CD8-positive, alpha-beta memory T cell (primary cell): ENCODE results near the gene MED14. TPM values are rescaled to one million over a fixed set of nuclear protein-coding genes. Genes with fewer than 3 reads are reported as not detected.
A peak's percentile ranks its signal among the peaks of the same experiment; 100 is the strongest.

ENCODE experiments used
- CTCF ChIA-PET: fragments of 350-600 bp; sonication (Branson Sonifier 250); formaldehyde crosslinking; loops from one replicate; lab custom pipeline; 2021; ENCODE audit warnings: antibody characterized with exemption; lab: Charles Lee
- POLR2A ChIA-PET: fragments of 350-600 bp; sonication (Branson Sonifier 250); formaldehyde crosslinking; loops from one replicate; lab custom pipeline; 2021; ENCODE audit warnings: antibody characterized with exemption; lab: Charles Lee
- DNase-seq, 5 donors: peaks; one replicate each; pipeline versions ENCODE4 v3.0.0 to v3.0.0-alpha.2; 2020 to 2022; ENCODE audit warnings: mixed read lengths in 1 of 5
- H3K27ac ChIP-seq: one replicate; pipeline ENCODE4 v1.7.0; 2013; ENCODE audit warnings: low read depth, mild to moderate bottlenecking, low read length, moderate library complexity
- H3K27me3 ChIP-seq: 2 replicates; pipeline ENCODE4 v1.7.0; 2013; ENCODE audit warnings: low read length, mild to moderate bottlenecking; ENCODE audit not compliant: insufficient read depth, poor library complexity, severe bottlenecking
- H3K36me3 ChIP-seq: 2 replicates; pipeline ENCODE4 v1.7.0; 2013; ENCODE audit warnings: mild to moderate bottlenecking, low read length, moderate library complexity; ENCODE audit not compliant: insufficient read depth
- H3K4me1 ChIP-seq: 2 replicates; pipeline ENCODE4 v1.7.0; 2013; ENCODE audit warnings: mild to moderate bottlenecking, low read length, moderate library complexity; ENCODE audit not compliant: insufficient read depth
- H3K4me3 ChIP-seq: 2 replicates; pipeline ENCODE4 v1.7.0; 2013; ENCODE audit warnings: mild to moderate bottlenecking, low read length
- H3K9me3 ChIP-seq: 2 replicates; pipeline ENCODE4 v1.7.0; 2013; ENCODE audit warnings: mild to moderate bottlenecking, low read length
- H3K27ac Mint-ChIP-seq, 8 donors: one replicate each; pipeline ENCODE4 v1.8.0; 2020 to 2021; ENCODE audit warnings: mixed read lengths in 8 of 8, mild to moderate bottlenecking in 6 of 8, inconsistent platforms in 3 of 8, moderate library complexity in 3 of 8
- H3K27me3 Mint-ChIP-seq, 2 donors: one replicate each; pipeline ENCODE4 v1.8.0; 2020 to 2021; ENCODE audit warnings: mixed read lengths in 2 of 2, mild to moderate bottlenecking in 1 of 2, moderate library complexity in 1 of 2
- H3K36me3 Mint-ChIP-seq, 3 donors: one replicate each; pipeline ENCODE4 v1.8.0; 2020 to 2021; ENCODE audit warnings: mixed read lengths in 3 of 3, inconsistent platforms in 1 of 3, mild to moderate bottlenecking in 1 of 3
- H3K4me1 Mint-ChIP-seq, 3 donors: one replicate each; pipeline ENCODE4 v1.8.0; 2020 to 2021; ENCODE audit warnings: mixed read lengths in 3 of 3, inconsistent platforms in 1 of 3, mild to moderate bottlenecking in 1 of 3
- H3K4me3 Mint-ChIP-seq, 7 donors: one replicate each; pipeline ENCODE4 v1.8.0; 2020 to 2021; ENCODE audit warnings: mixed read lengths in 7 of 7, mild to moderate bottlenecking in 6 of 7, moderate library complexity in 4 of 7, inconsistent platforms in 2 of 7
- H3K9me3 Mint-ChIP-seq, 5 donors: one replicate each; pipeline ENCODE4 v1.8.0; 2020 to 2022; ENCODE audit warnings: mixed read lengths in 5 of 5, mild to moderate bottlenecking in 3 of 5, moderate library complexity in 2 of 5, inconsistent platforms in 1 of 5
- polyA plus RNA-seq: library from polyadenylated mRNA; unstranded; fragments of 300-500 nt; fragmentation: Illumina TruSeq; gene quantifications from one replicate; pipeline ENCODE4 v1.2.3, GENCODE V29; 2021
- total RNA-seq, 2 experiments: library from RNA; stranded (reverse); gene quantifications; one replicate each; pipeline ENCODE4 v1.2.3, GENCODE V29; 2021

The MED14 gene
- total and polyA plus RNA-seq, 3 experiments from 2014 or later, result 8.5 to 42.1 (median 39.6) TPM

GRCh38 chrX:40632199-40632598 lies 103.1 kb downstream of the MED14 start:
- Histone ChIP-seq H3K9me3 (no peaks in the 10 kb centered on the region), H3K36me3 (peaks cover 44% of the 10 kb centered on the region), H3K4me3 (no peak overlapping the region), H3K27me3 (no peaks in the 10 kb centered on the region), H3K27ac (no peak overlapping the region), H3K4me1 (no peaks in the 10 kb centered on the region)
- peak overlapping the region in 2 of 8 donors; percentile 6 to 66 for H3K27ac Mint-ChIP-seq
- H3K36me3 Mint-ChIP-seq, result peaks cover 26 to 89% (median 41%) of the 10 kb centered on the region in 3 donors
- H3K27me3 Mint-ChIP-seq, result no peaks in the 10 kb centered on the region
- ChIA-PET POLR2A (no interaction called here), CTCF (no interaction called here)
- H3K4me1 Mint-ChIP-seq, result peaks cover 19 to 25% (median 23%) of the 10 kb centered on the region in 3 donors
- no peak for DNase-seq
- no peak overlapping the region for H3K4me3 Mint-ChIP-seq
- H3K9me3 Mint-ChIP-seq, result no peaks in the 10 kb centered on the region

- peak overlapping the region in 1 of 8 donors; percentile 22 for H3K27ac Mint-ChIP-seq
- peaks cover 17% of the 10 kb centered on the region for H3K36me3 ChIP-seq
- POLR2A ChIA-PET, result no interaction called here
These were observed 106.8 kb downstream of the MED14 start for GRCh38 chrX:40628506-40628905.

GRCh38 chrX:40625294-40625693 lies 110.0 kb downstream of the MED14 start:
- no peak overlapping the region for H3K4me3 Mint-ChIP-seq
- Histone ChIP-seq H3K4me1 (no peaks in the 10 kb centered on the region), H3K27me3 (no peaks in the 10 kb centered on the region), H3K27ac (no peak overlapping the region), H3K9me3 (no peaks in the 10 kb centered on the region), H3K36me3 (peaks cover 10% of the 10 kb centered on the region), H3K4me3 (no peak overlapping the region)
- DNase-seq, result no peak
- H3K36me3 Mint-ChIP-seq, result peaks cover 0 to 33% (median 12%) of the 10 kb centered on the region in 3 donors
- no peaks in the 10 kb centered on the region for H3K9me3 Mint-ChIP-seq
- CTCF ChIA-PET, result no interaction called here
- H3K27ac Mint-ChIP-seq, result peak overlapping the region in 1 of 8 donors; percentile 57
- POLR2A ChIA-PET, result no interaction called here
- H3K4me1 Mint-ChIP-seq, result no peaks in the 10 kb centered on the region
- H3K27me3 Mint-ChIP-seq, result no peaks in the 10 kb centered on the region

More at GRCh38 chrX:40628506-40628905, 106.8 kb downstream of the MED14 start:
- no peak overlapping the region for H3K27ac ChIP-seq
- no peaks in the 10 kb centered on the region for H3K9me3 ChIP-seq
- H3K27me3 Mint-ChIP-seq, result no peaks in the 10 kb centered on the region
- H3K4me3 ChIP-seq, result no peak overlapping the region
- peaks cover 7 to 61% (median 19%) of the 10 kb centered on the region in 3 donors for H3K36me3 Mint-ChIP-seq
- H3K4me1 Mint-ChIP-seq, result peaks cover 0 to 8% (median 7%) of the 10 kb centered on the region in 3 donors
- H3K27me3 ChIP-seq, result no peaks in the 10 kb centered on the region
- H3K9me3 Mint-ChIP-seq, result no peaks in the 10 kb centered on the region
- no peak for DNase-seq
- no peaks in the 10 kb centered on the region for H3K4me1 ChIP-seq
- CTCF ChIA-PET, result no interaction called here
- no peak overlapping the region for H3K4me3 Mint-ChIP-seq

GRCh38 chrX:40623665-40624064 lies 111.7 kb downstream of the MED14 start:
- CTCF ChIA-PET, result no interaction called here
- no peak for DNase-seq
- no peaks in the 10 kb centered on the region for H3K4me1 ChIP-seq
- Mint-ChIP-seq H3K4me1 (no peaks in the 10 kb centered on the region), H3K27ac (no peak overlapping the region), H3K4me3 (no peak overlapping the region), H3K36me3 (peaks cover 0 to 23% (median 12%) of the 10 kb centered on the region in 3 donors), H3K9me3 (no peaks in the 10 kb centered on the region), H3K27me3 (no peaks in the 10 kb centered on the region)
- no peaks in the 10 kb centered on the region for H3K36me3 ChIP-seq
- POLR2A ChIA-PET, result no interaction called here
- H3K27ac ChIP-seq, result no peak overlapping the region
- H3K9me3 ChIP-seq, result no peaks in the 10 kb centered on the region
- no peak overlapping the region for H3K4me3 ChIP-seq
- no peaks in the 10 kb centered on the region for H3K27me3 ChIP-seq

GRCh38 chrX:40623139-40623536 lies 112.2 kb downstream of the MED14 start, which contains the start of gene MPC1L:
Gene MPC1L, plus strand, starts transcription at chrX:40623428. Its CDS starts 138 bp downstream, at chrX:40623566.
- POLR2A ChIA-PET, result no interaction called here
- H3K27me3 Mint-ChIP-seq, result no peaks in the 10 kb centered on the region
- Histone ChIP-seq H3K9me3 (no peaks in the 10 kb centered on the region), H3K4me3 (no peak within 1 kb of the TSS), H3K27me3 (no peaks in the 10 kb centered on the region), H3K36me3 (no peaks in the 10 kb centered on the region), H3K4me1 (no peaks in the 10 kb centered on the region), H3K27ac (no peak within 1 kb of the TSS)
- no peak for DNase-seq
- no peaks in the 10 kb centered on the region for H3K4me1 Mint-ChIP-seq
- peaks cover 0 to 18% (median 8%) of the 10 kb centered on the region in 3 donors for H3K36me3 Mint-ChIP-seq
- no peak within 1 kb of the TSS for H3K4me3 Mint-ChIP-seq
- no peaks in the 10 kb centered on the region for H3K9me3 Mint-ChIP-seq
- CTCF ChIA-PET, result no interaction called here
- peak within 1 kb of the TSS in 1 of 8 donors; percentile 0 for H3K27ac Mint-ChIP-seq

- Histone ChIP-seq H3K4me3 (no peak overlapping the region), H3K9me3 (no peaks in the 10 kb centered on the region), H3K4me1 (no peaks in the 10 kb centered on the region), H3K36me3 (no peaks in the 10 kb centered on the region), H3K27me3 (no peaks in the 10 kb centered on the region), H3K27ac (no peak overlapping the region)
- POLR2A ChIA-PET, result no interaction called here
- no peaks in the 10 kb centered on the region for H3K27me3 Mint-ChIP-seq
- no peaks in the 10 kb centered on the region for H3K9me3 Mint-ChIP-seq
- peaks cover 0 to 12% (median 4%) of the 10 kb centered on the region in 3 donors for H3K36me3 Mint-ChIP-seq
- no peak overlapping the region for H3K27ac Mint-ChIP-seq
- no peak overlapping the region for H3K4me3 Mint-ChIP-seq
- CTCF ChIA-PET, result no interaction called here
- no peak for DNase-seq
- H3K4me1 Mint-ChIP-seq, result no peaks in the 10 kb centered on the region
These were observed 112.7 kb downstream of the MED14 start for GRCh38 chrX:40622479-40623138.

- Histone ChIP-seq H3K4me1 (no peaks in the 10 kb centered on the region), H3K27me3 (no peaks in the 10 kb centered on the region), H3K9me3 (no peaks in the 10 kb centered on the region), H3K36me3 (no peaks in the 10 kb centered on the region), H3K4me3 (no peak overlapping the region), H3K27ac (no peak overlapping the region)
- H3K27me3 Mint-ChIP-seq, result no peaks in the 10 kb centered on the region
- H3K9me3 Mint-ChIP-seq, result no peaks in the 10 kb centered on the region
- no peak overlapping the region for H3K4me3 Mint-ChIP-seq
- ChIA-PET POLR2A (no interaction called here), CTCF (interaction anchor here (0.5 kb wide), 1 partner anchor 165 kb away, joined by 3 read pairs; no protein-coding TSS in a partner anchor)
- no peak for DNase-seq
- no peaks in the 10 kb centered on the region for H3K4me1 Mint-ChIP-seq
- H3K36me3 Mint-ChIP-seq, result no peaks in the 10 kb centered on the region
- H3K27ac Mint-ChIP-seq, result no peak overlapping the region
These were observed 117.8 kb downstream of the MED14 start for GRCh38 chrX:40617566-40617965.

GRCh38 chrX:40615976-40616375 lies 119.4 kb downstream of the MED14 start:
- no peak overlapping the region for H3K4me3 Mint-ChIP-seq
- ChIA-PET POLR2A (no interaction called here), CTCF (no interaction called here)
- Histone ChIP-seq H3K4me1 (no peaks in the 10 kb centered on the region), H3K9me3 (no peaks in the 10 kb centered on the region), H3K27me3 (no peaks in the 10 kb centered on the region), H3K27ac (no peak overlapping the region), H3K4me3 (no peak overlapping the region), H3K36me3 (no peaks in the 10 kb centered on the region)
- peak overlapping the region in 1 of 8 donors; percentile 58 for H3K27ac Mint-ChIP-seq
- H3K4me1 Mint-ChIP-seq, result no peaks in the 10 kb centered on the region
- H3K27me3 Mint-ChIP-seq, result no peaks in the 10 kb centered on the region
- no peaks in the 10 kb centered on the region for H3K9me3 Mint-ChIP-seq
- no peaks in the 10 kb centered on the region for H3K36me3 Mint-ChIP-seq
- no peak for DNase-seq
